Lower lobe of right lung (tissue), 2 donors: ENCODE data around the gene COL23A1. TPM values are rescaled to one million over a fixed set of nuclear protein-coding genes. Genes with fewer than 3 reads are reported as not detected.

Source experiments
- ATAC-seq, 2 donors: fragments of 200-7000 bp; cut with Tn5 transposase; one replicate each; pipeline ENCODE4 v1.9.1; 2020 to 2022; ENCODE audit warnings: mild to moderate bottlenecking in 2 of 2, moderate library complexity in 2 of 2
- DNase-seq: peaks from one replicate; pipeline ENCODE4 v3.0.0-alpha.2; 2020
- H3K27ac ChIP-seq: fragments of 200-600 bp; one replicate; pipeline ENCODE4 v1.8.0; 2022
- H3K27me3 ChIP-seq: fragments of 200-600 bp; one replicate; pipeline ENCODE4 v1.8.0; 2022; ENCODE audit warnings: low read depth
- H3K36me3 ChIP-seq: fragments of 200-600 bp; one replicate; pipeline ENCODE4 v1.8.0; 2022; ENCODE audit warnings: mild to moderate bottlenecking
- H3K4me1 ChIP-seq: fragments of 200-600 bp; one replicate; pipeline ENCODE4 v1.8.0; 2022
- H3K4me3 ChIP-seq: fragments of 200-600 bp; one replicate; pipeline ENCODE4 v1.8.0; 2022; ENCODE audit warnings: mild to moderate bottlenecking
- H3K9me3 ChIP-seq: fragments of 200-600 bp; one replicate; pipeline ENCODE4 v1.8.0; 2022
- intact Hi-C: fragments of 100-400 bp; cut with DNase I; formaldehyde crosslinking; loops from one replicate; pipeline ENCODE4 v1.11.0; 2022
- total RNA-seq: library from RNA; stranded (reverse); fragmentation: NEBNext Ultra II Directional; extraction: Animal tissue kit (Norgen Biotek cat#: 25700); gene quantifications from one replicate; pipeline ENCODE4 v1.2.1, GENCODE V29; 2021
- TF ChIP-seq, protein P1 (sequence below): fragments of 200-600 bp; IDR thresholded peaks from one replicate; pipeline ENCODE4 v1.8.0; 2022; ENCODE audit warnings: antibody characterized with exemption, mild to moderate bottlenecking
- donor health status: DM: no; HTN: yes; CAD: no; lungs with severe emphysema.

COL23A1 gene
- total RNA-seq, 1 donor from 2014 or later, result 1.2 TPM

DNA sequence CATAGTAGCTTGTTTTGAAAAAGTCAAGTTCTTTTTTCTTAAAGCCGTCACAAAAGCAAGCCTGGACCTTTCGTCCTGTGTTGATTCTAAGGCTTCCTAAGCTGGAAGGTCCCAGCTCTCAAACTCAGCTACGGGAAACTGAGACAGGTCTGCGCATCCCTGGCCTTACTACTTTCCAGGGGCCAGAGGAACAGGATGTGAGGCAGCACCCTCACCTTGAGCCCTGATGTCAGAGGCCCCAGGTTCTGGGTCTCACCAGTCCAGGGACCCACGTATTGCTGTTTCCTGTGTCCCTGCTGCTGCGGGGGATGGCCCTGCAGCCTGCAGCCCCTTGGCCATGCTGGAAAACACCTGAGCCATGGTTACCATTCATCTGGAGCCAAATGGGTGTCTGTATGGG lies 123.9 kb downstream of the COL23A1 start:
- H3K4me3 ChIP-seq, result no peak overlapping the region
- H3K36me3 ChIP-seq, result no peaks in the 10 kb centered on the region
- TF ChIP-seq, protein P1, sequence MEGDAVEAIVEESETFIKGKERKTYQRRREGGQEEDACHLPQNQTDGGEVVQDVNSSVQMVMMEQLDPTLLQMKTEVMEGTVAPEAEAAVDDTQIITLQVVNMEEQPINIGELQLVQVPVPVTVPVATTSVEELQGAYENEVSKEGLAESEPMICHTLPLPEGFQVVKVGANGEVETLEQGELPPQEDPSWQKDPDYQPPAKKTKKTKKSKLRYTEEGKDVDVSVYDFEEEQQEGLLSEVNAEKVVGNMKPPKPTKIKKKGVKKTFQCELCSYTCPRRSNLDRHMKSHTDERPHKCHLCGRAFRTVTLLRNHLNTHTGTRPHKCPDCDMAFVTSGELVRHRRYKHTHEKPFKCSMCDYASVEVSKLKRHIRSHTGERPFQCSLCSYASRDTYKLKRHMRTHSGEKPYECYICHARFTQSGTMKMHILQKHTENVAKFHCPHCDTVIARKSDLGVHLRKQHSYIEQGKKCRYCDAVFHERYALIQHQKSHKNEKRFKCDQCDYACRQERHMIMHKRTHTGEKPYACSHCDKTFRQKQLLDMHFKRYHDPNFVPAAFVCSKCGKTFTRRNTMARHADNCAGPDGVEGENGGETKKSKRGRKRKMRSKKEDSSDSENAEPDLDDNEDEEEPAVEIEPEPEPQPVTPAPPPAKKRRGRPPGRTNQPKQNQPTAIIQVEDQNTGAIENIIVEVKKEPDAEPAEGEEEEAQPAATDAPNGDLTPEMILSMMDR, result no peak
- no peaks in the 10 kb centered on the region for H3K9me3 ChIP-seq
- ATAC-seq, result no peak
- DNase-seq, result no peak
- intact Hi-C loops, result no loop called here
- H3K4me1 ChIP-seq, result peaks cover 25% of the 10 kb centered on the region
- H3K27me3 ChIP-seq, result no peaks in the 10 kb centered on the region
- H3K27ac ChIP-seq, result no peak overlapping the region

DNA sequence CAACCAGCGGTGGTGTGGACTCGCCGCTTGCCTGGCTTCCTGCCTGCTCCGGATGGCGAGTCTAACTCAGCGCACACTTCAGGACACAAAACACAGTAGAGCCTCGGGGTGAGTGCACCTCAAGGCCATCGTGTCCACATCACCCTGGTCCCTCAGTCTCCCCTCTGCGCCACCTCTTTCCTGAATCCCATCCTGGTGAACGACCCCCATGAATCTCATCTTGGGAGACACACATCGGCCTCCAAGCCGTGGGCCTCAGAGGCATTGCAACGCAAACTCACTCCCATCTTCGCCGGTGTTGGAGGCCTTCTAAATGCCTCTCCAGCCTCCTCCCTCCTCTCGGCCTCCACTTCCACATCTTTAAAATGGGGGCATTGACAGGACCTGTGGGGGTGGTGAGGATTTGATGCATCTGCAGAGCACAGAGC lies 124.3 kb downstream of the COL23A1 start:
- H3K27me3 ChIP-seq, result no peaks in the 10 kb centered on the region
- no peak overlapping the region for H3K27ac ChIP-seq
- intact Hi-C loops, result no loop called here
- H3K9me3 ChIP-seq, result no peaks in the 10 kb centered on the region
- no peaks in the 10 kb centered on the region for H3K36me3 ChIP-seq
- no peak overlapping the region for H3K4me3 ChIP-seq
- TF ChIP-seq, protein P1, result no peak
- peaks cover 29% of the 10 kb centered on the region for H3K4me1 ChIP-seq
- no peak for DNase-seq
- no peak for ATAC-seq

DNA sequence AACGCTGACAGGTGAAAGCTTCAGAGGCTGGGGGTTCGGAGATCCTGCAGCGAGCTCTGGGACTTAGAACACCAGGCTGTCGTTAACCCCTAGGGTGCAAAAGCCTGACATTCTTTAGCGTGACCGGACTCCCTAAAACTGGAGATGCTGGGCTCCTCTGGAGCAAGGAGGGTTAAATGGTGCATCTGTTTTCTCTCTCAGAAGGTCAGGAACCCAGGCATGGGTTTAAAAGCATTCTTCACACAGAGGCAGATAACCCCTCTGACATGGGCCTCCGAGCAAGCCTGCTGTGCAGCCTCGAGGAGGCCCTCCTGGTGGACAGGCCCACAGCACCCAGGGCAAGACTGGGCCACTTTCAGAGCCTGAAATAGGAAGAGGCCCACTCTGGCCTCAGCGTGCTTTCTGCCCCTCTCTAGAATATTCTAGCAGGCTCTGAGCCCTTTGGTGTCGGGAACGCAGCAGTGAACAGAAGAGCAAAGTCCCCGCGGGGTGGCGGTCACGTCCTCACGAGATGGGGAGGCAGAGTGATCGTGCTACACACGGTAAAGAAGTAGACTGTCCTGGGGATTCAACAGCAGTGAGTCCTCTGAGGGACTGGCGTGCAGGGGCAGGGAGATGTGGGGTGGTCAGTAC lies 124.8 kb downstream of the COL23A1 start:
- ATAC-seq (no peak), DNase-seq (no peak)
- H3K4me3 ChIP-seq, result no peak overlapping the region
- no peaks in the 10 kb centered on the region for H3K9me3 ChIP-seq
- no peaks in the 10 kb centered on the region for H3K36me3 ChIP-seq
- peaks cover 34% of the 10 kb centered on the region for H3K4me1 ChIP-seq
- TF ChIP-seq, protein P1, result no peak
- intact Hi-C loops, result no loop called here
- no peak overlapping the region for H3K27ac ChIP-seq
- H3K27me3 ChIP-seq, result no peaks in the 10 kb centered on the region

DNA sequence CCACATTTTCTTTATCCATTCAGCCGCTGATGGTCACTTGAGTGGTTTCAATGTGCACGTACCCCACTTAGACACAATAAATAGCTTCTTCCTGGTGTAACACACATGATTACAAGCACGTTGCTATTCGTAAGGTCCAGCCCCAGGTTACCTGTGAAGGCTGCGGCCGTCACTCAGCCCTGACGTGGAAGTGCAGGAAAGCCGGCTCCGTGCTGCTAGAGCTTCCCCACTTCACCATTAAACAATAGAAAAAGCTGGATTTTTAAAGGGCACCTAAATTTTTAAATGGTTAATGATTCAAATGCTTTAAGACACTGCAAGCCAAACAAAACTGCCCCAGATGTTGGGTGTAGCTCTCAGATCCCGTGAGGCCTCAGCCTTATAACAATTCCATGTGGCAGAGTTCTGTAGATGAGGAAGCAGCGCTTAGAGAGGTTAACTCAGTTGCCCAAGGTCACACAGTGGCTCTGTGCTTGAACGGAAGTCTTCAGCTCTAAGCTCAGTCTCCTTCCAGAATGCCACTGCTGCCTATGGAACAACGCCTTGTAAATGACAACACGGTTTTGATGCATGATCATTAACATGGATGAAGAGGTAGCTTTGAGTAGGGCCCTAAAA lies 125.7 kb downstream of the COL23A1 start:
- no peak overlapping the region for H3K27ac ChIP-seq
- ATAC-seq (no peak), DNase-seq (no peak)
- H3K27me3 ChIP-seq, result no peaks in the 10 kb centered on the region
- TF ChIP-seq, protein P1, result no peak
- H3K4me1 ChIP-seq, result peaks cover 34% of the 10 kb centered on the region
- H3K36me3 ChIP-seq, result no peaks in the 10 kb centered on the region
- intact Hi-C loops, result no loop called here
- H3K9me3 ChIP-seq, result no peaks in the 10 kb centered on the region
- H3K4me3 ChIP-seq, result no peak overlapping the region

DNA sequence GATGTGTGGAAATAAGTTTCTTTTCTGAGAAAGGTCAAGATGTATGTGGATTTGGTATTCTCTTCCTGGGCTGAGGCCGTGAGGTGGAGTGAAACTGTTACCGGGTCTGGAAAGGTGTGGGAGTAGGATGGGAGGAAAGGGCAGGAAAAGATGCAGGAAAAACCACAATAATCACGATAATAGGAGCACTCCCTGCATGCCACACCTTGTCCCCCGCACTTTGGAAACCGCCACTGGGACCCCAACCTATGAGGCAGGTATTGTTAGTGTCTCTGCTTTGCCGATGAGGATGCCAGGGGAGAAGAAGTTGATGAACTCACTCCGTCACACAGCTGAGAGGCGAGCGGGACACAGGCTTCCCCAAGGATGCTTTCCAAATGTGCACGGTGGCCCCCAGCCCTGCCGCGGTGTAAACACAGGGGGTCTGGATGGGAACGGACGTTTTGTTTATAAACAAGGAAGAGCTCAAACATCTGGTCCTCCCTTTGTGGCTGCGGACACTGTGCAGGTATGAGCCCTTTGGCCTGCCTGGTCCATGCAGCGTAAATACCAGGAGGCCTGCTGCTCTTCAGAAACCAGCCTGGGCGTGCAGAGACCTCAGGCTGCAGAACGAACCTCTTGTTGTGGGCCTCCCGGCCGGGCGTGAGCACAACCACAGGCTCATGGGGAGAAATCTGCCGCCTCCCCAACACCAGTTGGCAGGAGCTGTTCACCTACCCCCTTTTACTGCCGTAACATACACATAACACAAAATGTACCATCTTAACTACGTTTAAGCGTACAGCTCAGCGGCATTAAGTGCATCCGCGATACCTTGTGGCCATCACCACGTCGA lies 126.7 kb downstream of the COL23A1 start:
- DNase-seq (no peak), ATAC-seq (no peak)
- no peak overlapping the region for H3K4me3 ChIP-seq
- H3K9me3 ChIP-seq, result no peaks in the 10 kb centered on the region
- H3K27ac ChIP-seq, result no peak overlapping the region
- intact Hi-C loops, result no loop called here
- no peaks in the 10 kb centered on the region for H3K27me3 ChIP-seq
- peaks cover 31% of the 10 kb centered on the region for H3K4me1 ChIP-seq
- no peaks in the 10 kb centered on the region for H3K36me3 ChIP-seq
- TF ChIP-seq, protein P1, result no peak
